Measurements from ENCODE around the gene BST1. TPM values are rescaled to one million over a fixed set of nuclear protein-coding genes. Genes with fewer than 3 reads are reported as not detected.

BST1 gene
- total and polyA plus RNA-seq, 4 donors: 4.6 to 18.5 (median 11.5) TPM

DNA sequence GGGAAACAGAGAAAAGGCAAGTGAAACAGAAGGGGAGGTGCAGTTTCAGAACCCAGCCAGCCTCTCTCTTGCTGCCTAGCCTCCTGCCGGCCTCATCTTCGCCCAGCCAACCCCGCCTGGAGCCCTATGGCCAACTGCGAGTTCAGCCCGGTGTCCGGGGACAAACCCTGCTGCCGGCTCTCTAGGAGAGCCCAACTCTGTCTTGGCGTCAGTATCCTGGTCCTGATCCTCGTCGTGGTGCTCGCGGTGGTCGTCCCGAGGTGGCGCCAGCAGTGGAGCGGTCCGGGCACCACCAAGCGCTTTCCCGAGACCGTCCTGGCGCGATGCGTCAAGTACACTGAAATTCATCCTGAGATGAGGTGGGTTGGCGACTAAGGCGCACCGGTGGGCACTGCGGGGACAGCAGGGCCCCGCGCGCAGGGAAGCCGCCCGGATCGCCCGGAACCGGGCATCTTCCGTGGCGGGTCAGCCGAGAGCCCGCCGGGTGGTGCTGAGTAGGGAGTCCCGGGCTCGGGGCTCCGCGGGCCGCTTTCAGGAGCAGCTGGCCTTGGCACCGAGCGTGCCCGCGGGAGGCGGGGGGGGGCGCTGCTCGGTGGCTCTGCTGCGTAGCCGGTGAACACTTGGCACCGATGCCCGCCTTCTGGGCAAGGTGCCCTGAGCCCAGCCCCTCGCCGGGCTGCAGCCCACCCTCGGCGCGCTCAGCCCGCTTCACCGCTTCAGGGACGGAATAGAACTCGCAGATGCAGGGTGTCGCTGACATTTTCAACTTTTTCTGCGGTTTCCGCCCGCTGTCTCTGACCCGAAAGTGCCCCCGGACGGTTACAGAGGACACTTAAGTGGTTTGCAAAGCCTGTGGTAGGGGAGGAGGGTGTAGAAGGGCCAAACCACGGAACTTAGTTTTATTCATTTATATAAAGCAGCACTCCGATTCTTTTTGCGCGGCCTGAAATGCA is 75.7 kb downstream of the BST1 start, which contains the start of gene CD38:
CD38 (plus strand) TSS at position 40 of the 953 bp plus-strand sequence; CDS start at position 127, 87 bp downstream.
- H3K36me3 ChIP-seq (ENCODE audit: control insufficient read depth in 1 of 2, insufficient read depth in 2 of 2, low read length in 1 of 2): no peaks in the 10 kb centered on the region
- H3K9me3 ChIP-seq (ENCODE audit: control insufficient read depth, low read length): no peaks in the 10 kb centered on the region
- ATAC-seq (ENCODE audit: low FRiP score) (peak; percentile 82), DNase-seq (peak; percentile 65 to 84)
- H3K27ac ChIP-seq (ENCODE audit: low read depth in 1 of 2, low read length in 2 of 2): no peak within 1 kb of the TSS
- 1% methylated on average over 72 to 76 of the region's 76 CpGs for WGBS, 2 donors
- intact Hi-C loops (cut with DNase I): no loop called here
- H3K4me1 ChIP-seq (ENCODE audit: control insufficient read depth in 1 of 2, insufficient read depth in 2 of 2, low read length in 2 of 2): no peaks in the 10 kb centered on the region
- peak within 1 kb of the TSS; percentile 32 to 78 for H3K4me3 ChIP-seq (ENCODE audit: low read length in 2 of 2)
- H3K27me3 ChIP-seq (ENCODE audit: control insufficient read depth in 1 of 2, insufficient read depth in 2 of 2, low read length in 1 of 2): no peaks in the 10 kb centered on the region

DNA sequence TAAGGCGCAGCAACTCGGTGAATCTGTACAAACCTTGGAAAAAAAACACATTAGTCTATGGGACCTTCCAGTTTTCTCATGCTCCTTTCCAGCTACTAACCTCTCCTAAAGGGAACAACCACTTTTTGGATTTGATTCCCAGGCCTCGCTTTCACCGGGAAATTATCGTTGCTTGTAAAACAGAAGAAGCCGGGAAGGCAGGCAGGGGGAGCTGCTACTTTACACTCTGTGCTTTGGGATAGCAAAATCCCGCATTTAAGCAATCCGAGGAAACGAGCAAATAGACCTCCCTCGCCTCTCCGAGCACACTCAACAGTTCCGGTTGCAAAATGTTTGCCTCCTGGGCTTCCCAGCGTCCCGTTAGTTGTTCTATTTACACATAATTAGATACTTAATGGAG is 76.4 kb downstream of the BST1 start:
- 0 to 1% methylated on average over 14 of the region's 14 CpGs for WGBS, 2 donors
- intact Hi-C loops (cut with DNase I): no loop called here
- H3K4me3 ChIP-seq (ENCODE audit: low read length in 2 of 2): peak overlapping the region; percentile 32 to 78
- H3K4me1 ChIP-seq (ENCODE audit: control insufficient read depth in 1 of 2, insufficient read depth in 2 of 2, low read length in 2 of 2): no peaks in the 10 kb centered on the region
- peak; percentile 62 to 69 for DNase-seq
- no peaks in the 10 kb centered on the region for H3K36me3 ChIP-seq (ENCODE audit: control insufficient read depth in 1 of 2, insufficient read depth in 2 of 2, low read length in 1 of 2)
- H3K27me3 ChIP-seq (ENCODE audit: control insufficient read depth in 1 of 2, insufficient read depth in 2 of 2, low read length in 1 of 2): no peaks in the 10 kb centered on the region
- ATAC-seq (ENCODE audit: low FRiP score): peak; percentile 77
- no peaks in the 10 kb centered on the region for H3K9me3 ChIP-seq (ENCODE audit: control insufficient read depth, low read length)
- no peak overlapping the region for H3K27ac ChIP-seq (ENCODE audit: low read depth in 1 of 2, low read length in 2 of 2)

DNA sequence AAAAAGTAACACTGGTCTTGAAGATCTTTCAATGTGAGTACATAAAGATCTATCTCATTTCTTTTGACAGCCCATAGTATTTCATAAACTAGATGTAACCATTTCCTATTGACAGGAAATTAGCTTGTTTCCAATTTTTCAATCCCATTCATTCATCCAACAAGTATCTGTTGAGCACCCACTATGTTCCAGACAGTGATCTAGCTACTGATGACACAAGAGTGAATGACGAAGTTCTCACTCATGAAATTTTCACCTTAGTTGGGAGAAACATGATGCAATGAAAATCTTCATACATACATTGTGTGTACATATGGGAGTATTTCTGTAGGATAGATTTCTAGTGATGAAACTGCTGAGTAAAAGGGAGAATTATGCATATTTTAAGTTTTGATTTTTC is 76.9 kb downstream of the BST1 start:
- Histone ChIP-seq H3K27me3 (ENCODE audit: control insufficient read depth in 1 of 2, insufficient read depth in 2 of 2, low read length in 1 of 2) (no peaks in the 10 kb centered on the region), H3K36me3 (ENCODE audit: control insufficient read depth in 1 of 2, insufficient read depth in 2 of 2, low read length in 1 of 2) (no peaks in the 10 kb centered on the region), H3K9me3 (ENCODE audit: control insufficient read depth, low read length) (no peaks in the 10 kb centered on the region), H3K27ac (ENCODE audit: low read depth in 1 of 2, low read length in 2 of 2) (no peak overlapping the region), H3K4me3 (ENCODE audit: low read length in 2 of 2) (no peak overlapping the region), H3K4me1 (ENCODE audit: control insufficient read depth in 1 of 2, insufficient read depth in 2 of 2, low read length in 2 of 2) (no peaks in the 10 kb centered on the region)
- intact Hi-C loops (cut with DNase I): no loop called here
- ATAC-seq (ENCODE audit: low FRiP score) (no peak), DNase-seq (no peak)
- WGBS, 2 donors: 91 to 92% methylated on average over 1 of the region's 1 CpG

DNA sequence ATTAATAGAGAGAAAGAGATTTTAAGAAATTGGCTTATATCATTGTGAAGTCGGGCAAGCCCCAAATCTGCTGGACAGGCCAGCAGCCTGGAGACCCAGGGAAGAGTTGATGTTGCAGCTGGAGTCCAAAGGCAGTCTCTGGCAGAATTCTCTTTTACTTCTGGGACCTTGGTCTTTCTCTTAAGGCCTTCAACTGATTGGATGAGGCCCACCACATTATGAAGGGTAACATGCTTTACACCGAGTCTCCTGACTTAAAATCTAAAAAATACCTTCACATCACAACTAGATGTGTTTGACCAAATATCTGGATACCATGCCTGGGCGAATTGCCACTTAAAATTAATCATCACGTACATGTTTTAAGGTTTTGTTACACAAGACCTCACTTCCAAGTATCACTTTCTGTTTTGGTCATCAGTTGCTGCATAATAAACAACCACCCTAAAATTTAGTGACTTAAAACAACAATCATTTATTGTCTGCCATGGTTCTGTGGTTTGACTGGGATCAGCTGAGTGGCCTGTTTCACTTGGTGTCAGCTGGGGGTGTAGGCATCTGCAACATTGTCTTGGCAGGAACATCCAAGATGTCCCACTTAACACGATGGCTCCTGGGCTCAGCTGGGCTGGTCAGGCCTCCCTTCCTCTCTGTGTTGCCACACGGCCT is 78.7 kb downstream of the BST1 start:
- Histone ChIP-seq H3K27me3 (ENCODE audit: control insufficient read depth in 1 of 2, insufficient read depth in 2 of 2, low read length in 1 of 2) (no peaks in the 10 kb centered on the region), H3K27ac (ENCODE audit: low read depth in 1 of 2, low read length in 2 of 2) (no peak overlapping the region), H3K4me1 (ENCODE audit: control insufficient read depth in 1 of 2, insufficient read depth in 2 of 2, low read length in 2 of 2) (no peaks in the 10 kb centered on the region), H3K9me3 (ENCODE audit: control insufficient read depth, low read length) (no peaks in the 10 kb centered on the region), H3K4me3 (ENCODE audit: low read length in 2 of 2) (no peak overlapping the region), H3K36me3 (ENCODE audit: control insufficient read depth in 1 of 2, insufficient read depth in 2 of 2, low read length in 1 of 2) (no peaks in the 10 kb centered on the region)
- 88 to 91% methylated on average over 6 of the region's 6 CpGs for WGBS, 2 donors
- DNase-seq: peak in 1 of 2 donors; percentile 37
- no peak for ATAC-seq (ENCODE audit: low FRiP score)
- intact Hi-C loops (cut with DNase I): no loop called here

Other genes starting within 250 kb of the BST1 start
- 10 to 100 TPM; 26.4 to 37.1 TPM for gene CC2D2A, start 233.2 kb upstream of the BST1 start, total RNA-seq
- gene CC2D2A, start 233.2 kb upstream of the BST1 start, polyA plus RNA-seq: 10 to 100 TPM; 37.5 to 41.9 TPM
- gene FBXL5, start 47.7 kb upstream of the BST1 start, total RNA-seq: 10 to 100 TPM; 69.3 to 81.1 TPM
- gene FBXL5, start 47.7 kb upstream of the BST1 start, polyA plus RNA-seq: 10 to 100 TPM; 71.6 to 77.9 TPM
- 10 to 100 TPM; 23.0 to 35.6 TPM for gene FAM200B, start 21.2 kb upstream of the BST1 start, total RNA-seq
- gene FAM200B, start 21.2 kb upstream of the BST1 start, polyA plus RNA-seq: 100 to 1,000 TPM in 1 of 2 donors, 10 to 100 TPM in 1; 42.2 to 116 TPM
- gene CD38, start 75.3 kb downstream of the BST1 start, total RNA-seq: 1 to 10 TPM; 7.8 to 9.3 TPM
- under 1 TPM; 0.20 to 0.88 TPM for gene CD38, start 75.3 kb downstream of the BST1 start, polyA plus RNA-seq
- gene FGFBP1, start 235.7 kb downstream of the BST1 start, total RNA-seq: not detected
- gene FGFBP1, start 235.7 kb downstream of the BST1 start, polyA plus RNA-seq: under 1 TPM in 1 of 2 donors, not detected in 1; 0.20 TPM